Smooth muscle cell of trachea (primary cell): ENCODE data around the gene CENPX. TPM values are rescaled to one million over a fixed set of nuclear protein-coding genes. Genes with fewer than 3 reads are reported as not detected.

Source experiments
- total RNA-seq: library from RNA; depleted of rRNA; stranded (reverse); fragments of >200 nt; gene quantifications from 2 replicates; pipeline ENCODE4 v1.2.1, GENCODE V29; 2014

CENPX gene
- total RNA-seq: 13.4 and 47.6 TPM in 2 replicates

GRCh38 chr17:82022310-82022980 lies at the start of gene CENPX:
CENPX (minus strand) TSS chr17:82022878; CDS start chr17:82022861, 17 bp downstream.

DNA sequence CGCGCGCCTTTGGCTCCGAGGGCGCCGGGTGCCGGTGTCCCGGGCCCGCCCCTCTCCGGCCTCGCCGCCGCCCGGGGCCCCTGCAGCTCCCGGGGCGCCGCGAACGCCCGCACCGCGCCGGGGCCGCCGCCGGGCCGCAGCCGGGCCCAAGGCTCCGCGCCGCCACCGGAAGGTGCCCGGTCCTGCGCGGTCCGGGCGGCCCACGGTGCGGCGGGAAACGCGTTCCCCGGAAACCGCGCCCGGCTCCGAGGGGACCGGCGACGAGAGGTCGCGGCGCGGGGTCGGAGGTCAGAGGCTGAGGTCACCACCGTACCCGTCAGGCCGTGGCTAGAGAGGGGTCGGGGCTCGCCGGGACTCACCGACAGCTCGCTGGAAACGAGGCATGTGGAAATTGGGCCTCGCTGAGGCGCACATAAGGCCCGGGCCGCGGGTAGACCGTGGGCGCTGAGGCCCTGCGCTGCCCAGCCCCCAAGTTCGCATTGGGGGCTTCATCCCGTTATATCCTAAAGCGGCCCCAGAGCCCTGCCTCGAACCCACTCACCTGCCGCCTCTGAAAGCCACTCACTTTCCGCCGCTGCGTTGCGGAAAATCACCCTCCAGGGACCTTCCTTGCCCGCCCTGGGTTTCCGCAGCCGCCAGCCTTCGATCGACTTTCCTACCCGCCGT lies 43.1 kb upstream of the CENPX start, which contains the start of gene DUS1L:
Gene DUS1L (minus strand): TSS at position 167 of the 666 bp plus-strand sequence. CDS start 745 bp downstream, outside the sequence.

GRCh38 chr17:82051776-82052637 lies 29.3 kb upstream of the CENPX start, which contains the start of the genes GPS1 and RFNG:
GPS1 (plus strand) TSS chr17:82051898; CDS start chr17:82051932, 34 bp downstream.
RFNG (minus strand) TSS chr17:82051811; CDS start chr17:82051766, 45 bp downstream.

GRCh38 chr17:82037092-82037888 lies 14.6 kb upstream of the CENPX start, which contains the start of gene DCXR:
DCXR (minus strand) TSS chr17:82037697; CDS start chr17:82037682, 15 bp downstream.

DNA sequence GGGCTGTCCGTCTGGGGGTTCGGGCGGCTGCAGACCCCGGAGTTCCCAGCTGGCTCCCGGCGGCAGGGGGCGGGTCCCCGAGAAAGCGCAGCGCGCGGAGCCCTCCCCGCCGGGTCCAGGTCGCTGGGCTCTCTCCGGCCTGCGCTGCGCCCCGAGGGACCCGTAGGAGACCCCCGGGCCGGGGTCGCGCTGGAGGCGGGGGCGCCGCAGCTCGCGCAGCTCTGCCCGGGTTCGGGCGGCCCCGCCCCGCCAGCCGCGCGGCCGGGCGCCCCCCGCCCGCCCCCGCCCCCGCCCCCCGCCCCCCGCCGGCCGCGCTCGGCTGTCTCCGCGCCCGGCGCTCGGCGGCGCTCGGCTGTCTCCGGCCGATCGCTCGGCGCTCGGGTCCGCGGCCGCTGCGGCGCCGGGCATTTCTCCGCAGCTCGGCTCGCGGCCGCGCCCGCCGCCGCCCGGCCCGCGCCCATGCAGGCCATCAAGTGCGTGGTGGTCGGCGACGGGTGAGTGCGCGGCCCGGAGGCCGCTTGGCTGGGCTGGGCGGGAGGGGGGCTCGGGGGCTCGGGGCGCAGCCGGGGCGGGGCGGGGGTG lies 8.7 kb upstream of the CENPX start, which contains the start of gene RAC3:
Gene RAC3 (plus strand): TSS at position 376 of the 582 bp plus-strand sequence. CDS start 84 bp downstream, at position 460.

GRCh38 chr17:82022981-82023446 lies 336 bp upstream of the CENPX start, which contains the start of gene LRRC45:
LRRC45 (plus strand) TSS chr17:82023305; CDS start chr17:82023644, 339 bp downstream.

DNA sequence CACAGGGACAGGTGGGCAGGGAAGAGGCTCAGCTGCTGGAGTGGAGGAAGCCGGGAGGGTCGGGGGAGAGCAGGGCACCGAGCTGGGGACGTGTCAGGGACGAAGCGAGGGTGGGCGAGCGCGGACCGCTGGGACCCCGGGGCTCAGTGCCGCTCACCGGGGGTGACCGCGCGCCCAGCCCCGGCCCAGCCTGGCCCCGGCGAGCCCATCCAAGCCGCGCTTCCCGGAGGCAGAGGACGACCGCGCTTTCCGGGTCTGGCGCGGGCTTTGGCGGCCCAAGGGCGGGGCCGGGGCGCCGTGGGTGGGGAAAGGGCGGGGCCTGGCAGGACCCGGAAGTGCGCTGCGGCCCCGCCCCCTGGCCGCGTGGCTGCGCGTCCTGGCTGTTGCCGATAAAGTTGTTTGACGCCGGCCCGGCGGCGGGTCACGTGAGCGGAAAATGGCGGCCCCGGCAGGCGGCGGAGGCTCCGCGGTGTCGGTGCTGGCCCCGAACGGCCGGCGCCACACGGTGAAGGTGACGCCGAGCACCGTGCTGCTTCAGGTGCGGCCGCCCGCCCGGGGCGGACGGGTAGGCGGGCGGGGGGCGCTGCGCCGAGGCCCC lies 45.4 kb downstream of the CENPX start, which contains the start of gene ASPSCR1:
Gene ASPSCR1 (plus strand): TSS at position 419 of the 598 bp plus-strand sequence. CDS start 18 bp downstream, at position 437.

Other genes starting within 250 kb of the CENPX start
- not detected in 2 replicates for gene GCGR, start 218.7 kb downstream of the CENPX start, total RNA-seq
- gene MCRIP1, start 189.6 kb downstream of the CENPX start, total RNA-seq: 80.3 and 126 TPM in 2 replicates
- 0.17 TPM in 1 of 2 replicates, not detected in the other for gene PPP1R27, start 187.8 kb downstream of the CENPX start, total RNA-seq
- gene P4HB, start 162.3 kb downstream of the CENPX start, total RNA-seq: 1,342 and 1,881 TPM in 2 replicates
- 187 and 318 TPM in 2 replicates for gene ARHGDIA, start 151.5 kb downstream of the CENPX start, total RNA-seq
- gene ALYREF, start 131.3 kb downstream of the CENPX start, total RNA-seq: 102 and 168 TPM in 2 replicates
- gene ANAPC11, start 131.2 kb downstream of the CENPX start, total RNA-seq: 138 and 243 TPM in 2 replicates
- gene NPB, start 120.6 kb downstream of the CENPX start, total RNA-seq: 0.87 and 2.5 TPM in 2 replicates
- gene PCYT2, start 111.5 kb downstream of the CENPX start, total RNA-seq: 63.5 and 63.7 TPM in 2 replicates
- 26.8 and 27.1 TPM in 2 replicates for gene SIRT7, start 104.7 kb downstream of the CENPX start, total RNA-seq
- 16.1 and 25.3 TPM in 2 replicates for gene MAFG, start 95.1 kb downstream of the CENPX start, total RNA-seq
- gene PYCR1, start 85.6 kb downstream of the CENPX start, total RNA-seq: 65.9 and 124 TPM in 2 replicates
- gene MYADML2, start 75.6 kb downstream of the CENPX start, total RNA-seq: not detected in 2 replicates
- 0.99 TPM in 1 of 2 replicates, not detected in the other for gene NOTUM, start 61.7 kb downstream of the CENPX start, total RNA-seq
- 29.4 and 30.8 TPM in 2 replicates for gene ASPSCR1, start 45.2 kb downstream of the CENPX start, total RNA-seq
- 16.2 and 17.0 TPM in 2 replicates for gene LRRC45, start 427 bp upstream of the CENPX start, total RNA-seq
- gene RAC3, start 8.8 kb upstream of the CENPX start, total RNA-seq: 7.6 and 12.6 TPM in 2 replicates
- 52.3 and 70.0 TPM in 2 replicates for gene DCXR, start 14.8 kb upstream of the CENPX start, total RNA-seq
- 36.8 and 69.6 TPM in 2 replicates for gene RFNG, start 28.9 kb upstream of the CENPX start, total RNA-seq
- 101 and 117 TPM in 2 replicates for gene GPS1, start 29.0 kb upstream of the CENPX start, total RNA-seq
- 46.8 and 52.1 TPM in 2 replicates for gene DUS1L, start 42.9 kb upstream of the CENPX start, total RNA-seq
- 153 and 279 TPM in 2 replicates for gene FASN, start 75.4 kb upstream of the CENPX start, total RNA-seq
- 12.6 and 16.0 TPM in 2 replicates for gene CCDC57, start 190.0 kb upstream of the CENPX start, total RNA-seq
- 80.3 and 222 TPM in 2 replicates for gene SLC16A3, start 206.2 kb upstream of the CENPX start, total RNA-seq